CD1c-positive myeloid dendritic cell (primary cell): ENCODE data around the gene FGF21.
"Not testable (repeated sequence)": the region's sequence is repeated elsewhere in the genome, so short reads cannot be mapped to it uniquely, and the experiment has no call there.

Source experiments
- DNase-seq: peaks from one replicate; pipeline ENCODE4 v3.0.0-alpha.2; 2016; ENCODE audit errors: extremely low spot score

FGF21 gene

GRCh38 chr19:48751845-48752495 lies 3.4 kb upstream of the FGF21 start:
- no peak for DNase-seq

DNA sequence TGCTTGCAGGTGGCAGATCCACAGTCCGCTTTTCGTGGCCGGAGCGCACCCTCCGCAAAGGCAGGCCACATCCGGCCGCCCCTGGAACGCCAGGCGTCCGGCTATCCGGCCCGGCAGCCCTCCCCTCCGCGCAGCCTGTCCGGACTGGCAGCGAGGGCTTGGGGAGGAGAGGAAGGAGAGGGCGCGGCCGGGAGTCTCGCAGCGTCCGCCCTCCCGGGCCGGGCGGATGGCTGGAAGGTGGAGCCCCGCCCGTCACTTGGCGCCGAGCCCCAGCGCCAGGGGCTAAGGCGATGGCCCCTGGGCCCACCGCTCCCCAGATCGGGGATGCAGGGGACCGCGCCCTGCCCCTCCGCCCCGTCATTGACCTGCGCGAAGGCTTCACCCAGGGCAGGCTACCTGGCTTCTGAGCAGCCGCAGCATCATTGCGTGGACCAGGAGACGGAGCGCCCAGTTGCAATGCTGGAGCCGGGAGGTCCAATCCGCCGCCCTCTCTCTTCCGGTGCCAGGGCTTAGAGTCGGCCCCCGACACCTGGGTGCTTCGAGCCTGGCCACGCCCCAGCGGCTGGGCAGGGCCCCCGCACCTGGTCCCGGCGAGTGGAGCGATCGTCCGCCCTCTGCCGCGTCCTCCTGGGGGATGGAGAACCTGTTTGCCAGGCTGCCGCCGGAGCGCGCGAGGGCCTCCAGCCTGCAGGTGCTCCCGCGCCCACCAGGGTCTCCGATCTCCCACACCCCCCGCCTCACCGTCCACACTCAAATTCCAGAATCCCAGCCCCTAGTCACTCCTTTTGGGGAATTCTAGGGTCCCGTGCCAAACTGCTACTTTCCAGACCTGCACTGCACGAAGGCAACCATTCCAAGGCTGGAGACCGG lies 2.6 kb upstream of the FGF21 start, which contains the start of gene FUT1:
Gene FUT1 (minus strand): TSS at position 146 of the 870 bp plus-strand sequence. CDS start 1,360 bp downstream, outside the sequence.
- peak; percentile 17 for DNase-seq

- DNase-seq = no peak
Measured at GRCh38 chr19:48755787-48756186, 463 bp downstream of the FGF21 start.

DNA sequence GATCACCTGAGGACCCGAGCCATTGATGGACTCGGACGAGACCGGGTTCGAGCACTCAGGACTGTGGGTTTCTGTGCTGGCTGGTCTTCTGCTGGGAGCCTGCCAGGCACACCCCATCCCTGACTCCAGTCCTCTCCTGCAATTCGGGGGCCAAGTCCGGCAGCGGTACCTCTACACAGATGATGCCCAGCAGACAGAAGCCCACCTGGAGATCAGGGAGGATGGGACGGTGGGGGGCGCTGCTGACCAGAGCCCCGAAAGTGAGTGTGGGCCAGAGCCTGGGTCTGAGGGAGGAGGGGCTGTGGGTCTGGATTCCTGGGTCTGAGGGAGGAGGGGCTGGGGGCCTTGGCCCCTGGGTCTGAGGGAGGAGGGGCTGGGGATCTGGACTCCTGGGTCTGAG lies 888 bp downstream of the FGF21 start:
- no peak for DNase-seq

GRCh38 chr19:48756686-48757085 lies 1.4 kb downstream of the FGF21 start:
- no peak for DNase-seq

GRCh38 chr19:48757089-48757675 lies 1.9 kb downstream of the FGF21 start:
- no peak for DNase-seq

- DNase-seq = no peak
Measured at GRCh38 chr19:48757741-48758144, 2.4 kb downstream of the FGF21 start.

- peak; percentile 22 for DNase-seq
Measured at GRCh38 chr19:48760504-48761205, 5.3 kb downstream of the FGF21 start.

DNA sequence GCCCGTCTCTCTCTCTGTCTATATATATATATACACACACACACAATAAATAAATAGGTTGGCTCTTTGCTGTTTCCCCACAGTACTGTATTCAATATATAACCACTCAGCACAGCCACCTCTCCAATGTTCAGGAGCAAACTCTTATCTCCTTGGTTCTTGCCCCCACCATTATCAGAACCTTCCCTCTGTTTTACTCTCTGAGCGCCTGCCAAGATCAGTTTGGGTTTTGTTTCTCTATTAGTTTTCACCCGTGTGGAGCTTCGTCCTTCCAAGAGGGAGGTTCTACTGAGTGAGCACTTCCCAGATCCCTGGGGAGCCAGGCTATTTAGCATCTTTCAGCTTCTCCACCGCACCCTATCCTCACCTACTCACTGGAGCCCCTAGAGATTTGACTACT lies 10.5 kb downstream of the FGF21 start:
- not testable (repeated sequence) for DNase-seq

DNA sequence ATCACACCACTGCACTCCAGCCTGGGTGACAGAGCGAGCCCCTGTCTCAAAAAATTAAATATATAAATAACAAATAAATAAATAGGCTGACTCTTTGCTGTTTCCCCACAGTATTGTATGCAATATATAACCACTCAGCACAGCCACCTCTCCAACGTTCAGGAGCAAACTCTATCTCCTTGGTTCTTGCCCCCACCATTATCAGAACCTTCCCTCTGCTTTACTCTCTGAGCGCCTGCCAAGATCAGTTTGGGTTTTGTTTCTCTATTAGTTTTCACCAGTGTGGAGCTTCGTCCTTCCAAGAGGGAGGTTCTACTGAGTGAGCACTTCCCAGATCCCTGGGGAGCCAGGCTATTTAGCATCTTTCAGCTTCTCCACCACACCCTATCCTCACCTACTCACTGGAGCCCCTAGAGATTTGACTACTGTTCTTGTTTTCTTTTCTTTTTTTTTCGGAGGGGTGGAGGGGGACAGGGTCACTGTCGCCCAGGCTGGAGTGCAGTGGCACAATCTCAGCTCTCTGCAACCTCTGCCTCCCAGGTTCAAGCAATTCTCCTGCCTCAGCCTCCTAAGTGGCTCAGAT lies 12.9 kb downstream of the FGF21 start:
- DNase-seq = not testable (repeated sequence)

GRCh38 chr19:48768994-48769713 lies 13.8 kb downstream of the FGF21 start:
- peak; percentile 57 for DNase-seq

GRCh38 chr19:48770266-48770665 lies 14.9 kb downstream of the FGF21 start:
- DNase-seq = no peak

DNA sequence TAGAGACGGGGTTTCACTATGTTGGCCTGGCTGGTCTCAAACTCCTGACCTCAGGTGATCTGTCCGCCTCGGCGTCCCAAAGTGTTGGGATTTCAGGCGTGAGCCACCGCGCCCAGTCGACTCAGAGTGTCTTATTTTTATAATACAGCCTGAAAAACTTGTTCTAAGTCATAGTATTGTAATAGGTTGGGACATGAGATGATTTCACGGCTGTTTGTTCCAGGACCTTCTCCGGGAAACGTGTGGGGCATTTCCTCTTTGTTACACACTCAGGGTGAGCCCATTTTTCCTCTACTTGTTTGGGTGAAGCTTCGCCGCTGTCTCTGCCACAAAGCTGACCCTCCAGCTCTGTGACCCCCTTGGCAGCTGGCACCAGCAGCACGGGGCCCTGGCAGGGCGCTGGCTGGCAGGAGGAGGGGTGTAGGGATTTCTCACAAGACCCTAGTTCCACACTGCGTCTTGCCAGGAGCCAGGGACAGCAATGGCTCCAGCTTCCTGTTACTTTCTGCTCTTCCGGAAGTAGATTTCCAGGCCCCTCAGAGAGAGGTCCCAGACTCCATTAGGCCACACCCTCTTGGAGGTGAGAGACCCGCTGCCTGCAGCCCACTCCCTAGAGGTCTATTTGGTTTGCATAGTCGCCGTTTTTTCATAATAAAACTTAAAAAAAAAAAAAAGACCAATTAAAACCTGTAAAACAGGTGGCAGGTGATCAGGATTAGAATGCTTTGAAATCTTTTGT lies 15.6 kb downstream of the FGF21 start:
- DNase-seq = no peak

DNA sequence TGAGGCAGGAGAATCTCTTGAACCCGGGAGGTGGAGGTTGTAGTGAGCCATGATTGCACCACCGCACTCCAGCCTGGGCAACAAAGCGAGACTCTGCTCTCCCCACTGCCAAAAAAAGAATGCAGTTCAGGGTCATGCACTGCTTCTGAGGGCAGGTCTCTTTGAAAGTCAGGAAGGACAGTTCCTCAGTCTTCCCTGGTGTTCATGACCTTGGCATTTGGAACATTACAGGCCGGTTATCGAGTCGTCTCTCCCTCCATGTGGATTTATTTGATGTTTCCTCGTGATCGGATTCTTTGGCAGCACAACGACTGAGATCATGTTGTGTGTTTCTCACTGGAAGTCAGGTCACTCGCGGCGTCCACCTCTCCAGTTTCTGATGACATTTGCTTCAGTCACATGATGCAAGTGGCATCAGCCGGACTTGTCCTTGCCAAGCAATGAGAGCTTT lies 17.2 kb downstream of the FGF21 start:
- DNase-seq = no peak

GRCh38 chr19:48777139-48777538 lies 21.8 kb downstream of the FGF21 start:
- DNase-seq = no peak

DNA sequence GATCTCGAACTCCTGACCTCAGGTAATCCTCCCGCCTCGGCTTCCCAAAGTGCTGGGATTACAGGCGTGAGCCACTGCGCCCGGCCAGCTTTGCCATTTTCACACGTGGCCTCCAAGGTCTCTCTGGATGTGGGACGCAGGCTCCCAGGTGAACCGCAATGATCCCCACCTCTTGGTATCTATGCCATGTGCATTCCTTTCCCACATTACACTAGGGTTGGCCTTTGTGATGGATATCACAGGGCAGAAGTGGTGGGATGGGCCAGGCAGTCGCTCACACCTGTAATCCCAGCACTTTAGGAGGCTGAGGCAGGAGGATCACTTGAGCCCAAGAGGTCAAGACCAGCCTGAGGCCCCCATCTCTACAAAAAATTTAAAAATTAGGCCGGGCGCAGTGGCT lies 22.4 kb downstream of the FGF21 start:
- no peak for DNase-seq

DNA sequence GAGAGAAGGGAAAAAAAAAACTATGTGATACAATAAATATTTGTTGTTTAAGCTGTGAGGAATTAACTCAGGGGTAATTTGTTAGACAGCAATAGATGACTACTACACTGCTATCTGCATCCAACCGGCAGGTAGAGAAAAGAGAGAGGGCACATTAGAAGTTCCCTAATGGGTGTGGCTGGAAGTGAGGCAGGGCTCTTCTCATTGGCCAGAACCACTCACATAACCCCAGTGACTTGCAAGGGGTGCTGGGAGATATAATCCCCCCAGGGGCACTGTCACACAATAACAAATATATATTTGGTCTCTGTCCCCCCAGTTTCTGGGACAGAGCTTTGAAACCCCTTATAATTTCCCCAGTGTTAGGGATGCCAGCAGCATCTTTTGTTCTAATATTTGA lies 24.3 kb downstream of the FGF21 start:
- no peak for DNase-seq

GRCh38 chr19:48780631-48781391 lies 25.5 kb downstream of the FGF21 start:
- peak; percentile 88 for DNase-seq

- DNase-seq = no peak
Measured at GRCh38 chr19:48784527-48784926, 29.2 kb downstream of the FGF21 start.
